ENCODE measurements around the gene SNX18.
"Not testable (repeated sequence)": the region's sequence is repeated elsewhere in the genome, so short reads cannot be mapped to it uniquely, and the experiment has no call there.

SNX18 gene

GRCh38 chr5:54520940-54521339 is 3.4 kb downstream of the SNX18 start:
- DNase-seq, result no peak

DNA sequence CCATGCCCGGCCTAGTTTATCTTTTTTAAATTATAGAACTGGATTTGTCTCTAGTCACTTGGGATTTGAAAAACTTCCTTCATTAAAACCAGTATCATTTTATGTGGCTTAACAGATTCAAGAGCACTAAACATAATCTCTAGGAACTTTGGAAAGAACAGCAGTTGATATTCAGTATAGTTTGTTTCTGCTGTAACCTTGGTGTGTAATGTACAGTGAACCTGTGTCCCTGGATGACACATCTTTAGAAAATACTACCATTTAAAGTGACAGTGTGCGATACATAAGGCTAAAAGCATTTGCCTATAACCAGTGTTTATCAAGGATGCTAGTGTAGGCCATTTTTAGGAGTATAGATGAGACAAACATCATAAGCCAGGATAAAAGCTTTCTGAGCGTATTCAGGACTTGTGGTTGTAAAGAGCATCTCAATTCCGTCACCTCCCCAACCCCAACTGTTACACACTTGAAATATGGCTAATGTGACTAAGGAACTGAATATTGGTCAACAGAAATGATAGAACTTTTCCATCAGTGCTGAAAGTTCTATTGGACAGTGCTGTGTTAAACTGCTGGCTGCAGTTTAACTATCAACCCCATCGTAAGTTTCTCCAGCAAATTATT is 4.4 kb downstream of the SNX18 start:
- DNase-seq, result no peak

GRCh38 chr5:54523534-54523933 is 6.0 kb downstream of the SNX18 start:
- no peak for DNase-seq

DNA sequence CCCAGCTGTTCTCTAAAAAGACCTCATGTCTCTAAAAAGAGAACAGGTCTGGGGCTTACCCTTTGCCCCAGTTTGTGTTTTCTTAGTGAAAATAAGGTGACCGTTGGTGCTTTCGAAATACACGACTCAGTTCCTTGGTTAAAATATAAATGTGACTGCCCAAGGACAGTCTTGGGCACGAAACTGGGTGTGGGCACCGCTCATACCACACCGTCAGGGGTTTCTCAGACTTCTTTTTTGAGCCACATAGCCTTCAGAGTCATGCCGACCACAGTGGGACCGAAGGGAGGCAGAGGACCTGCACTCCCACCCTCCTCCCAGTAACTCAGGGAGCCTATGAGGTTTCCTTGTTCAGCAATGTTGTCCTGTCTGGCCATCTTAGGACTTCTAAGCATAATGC is 6.5 kb downstream of the SNX18 start:
- no peak for DNase-seq

GRCh38 chr5:54524704-54525103 is 7.1 kb downstream of the SNX18 start:
- DNase-seq, result no peak

DNA sequence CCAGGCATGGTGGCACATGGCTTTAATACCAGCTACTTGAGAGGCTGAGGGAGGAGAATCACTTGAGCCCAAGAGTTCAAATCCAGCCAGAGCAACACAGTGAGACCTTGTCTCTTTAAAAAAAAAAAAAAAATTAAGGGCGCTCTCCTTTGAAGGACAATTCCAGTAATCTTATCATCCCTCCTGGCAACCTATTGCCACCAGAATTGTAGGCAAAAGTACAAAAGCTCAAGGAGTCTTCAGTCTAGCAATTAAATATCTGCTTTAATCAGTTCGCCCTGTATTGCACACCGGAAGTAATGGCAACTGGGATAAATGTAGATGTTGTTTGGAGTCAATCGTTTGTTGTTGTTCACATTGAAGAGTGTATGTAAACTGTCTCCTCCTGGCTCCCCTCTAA is 7.7 kb downstream of the SNX18 start:
- DNase-seq, result no peak

GRCh38 chr5:54525692-54526091 is 8.1 kb downstream of the SNX18 start:
- no peak for DNase-seq

DNA sequence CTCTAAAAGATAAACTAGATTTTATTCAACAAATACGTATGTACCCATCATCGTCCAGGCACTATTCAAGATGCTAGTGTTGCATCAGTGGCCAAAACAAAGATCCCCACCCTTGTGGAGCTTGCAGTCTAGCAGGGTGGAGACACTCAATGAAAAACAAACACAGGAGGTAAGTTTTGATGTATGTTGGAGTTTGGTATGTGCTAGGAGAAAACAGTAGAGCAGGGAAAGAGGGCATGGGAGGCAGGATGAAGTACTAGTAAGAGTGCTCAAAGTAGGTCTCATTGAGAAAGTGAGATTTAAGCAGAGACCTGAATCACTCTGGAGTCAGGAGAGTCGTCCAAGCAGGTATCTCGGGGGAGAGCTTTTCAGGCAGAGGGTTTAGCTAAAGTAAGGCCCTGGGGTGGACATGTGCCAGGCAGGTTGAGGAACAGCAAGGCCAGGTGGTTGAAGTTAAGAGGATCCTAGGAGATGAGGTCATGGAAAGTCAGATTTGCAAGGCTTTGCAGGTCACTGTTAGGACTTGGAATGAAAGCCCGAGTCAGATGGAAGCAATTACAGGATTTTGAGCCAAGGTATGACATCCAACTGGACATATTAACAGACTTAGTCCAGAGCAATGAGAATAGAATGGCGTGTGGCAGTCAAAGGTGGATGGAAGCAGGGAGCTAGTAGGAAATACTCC is 9.2 kb downstream of the SNX18 start:
- no peak for DNase-seq

GRCh38 chr5:54528633-54529209 is 11.2 kb downstream of the SNX18 start:
- DNase-seq, result no peak

GRCh38 chr5:54529565-54529964 is 12.0 kb downstream of the SNX18 start:
- no peak for DNase-seq

- no peak for DNase-seq
Observed at GRCh38 chr5:54531546-54531945, 14.0 kb downstream of the SNX18 start.

DNA sequence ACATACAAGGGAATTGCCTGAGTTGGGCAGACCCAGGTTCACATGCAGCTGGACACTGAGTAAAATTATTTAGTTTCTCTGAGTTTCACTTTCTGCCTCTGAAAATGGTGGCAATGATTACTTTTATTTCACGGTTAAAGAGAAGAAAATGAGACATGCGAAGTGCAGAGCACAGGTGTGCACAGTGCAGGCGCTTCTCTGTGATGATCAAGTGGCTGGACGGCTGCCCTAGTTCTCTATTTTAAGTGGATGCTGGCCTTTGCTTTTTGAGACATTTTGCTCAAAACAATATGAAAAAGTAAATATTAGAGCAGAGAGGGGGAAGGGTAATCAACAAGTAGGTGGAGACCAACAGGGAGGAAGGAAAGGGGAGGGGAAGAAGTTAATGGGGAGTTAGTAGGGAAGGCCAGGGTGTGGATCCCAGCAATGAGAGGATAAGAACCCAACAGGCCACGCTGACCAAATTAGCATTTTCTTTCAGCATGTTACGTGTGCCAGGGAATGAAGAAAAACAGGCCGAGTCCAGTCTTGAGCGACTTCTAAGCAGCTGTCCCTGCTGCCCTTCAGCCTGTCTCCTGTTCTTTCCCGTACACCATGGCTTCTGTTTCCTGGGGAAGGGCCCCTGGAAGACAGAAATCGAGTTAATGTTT is 16.1 kb downstream of the SNX18 start:
- no peak for DNase-seq

DNA sequence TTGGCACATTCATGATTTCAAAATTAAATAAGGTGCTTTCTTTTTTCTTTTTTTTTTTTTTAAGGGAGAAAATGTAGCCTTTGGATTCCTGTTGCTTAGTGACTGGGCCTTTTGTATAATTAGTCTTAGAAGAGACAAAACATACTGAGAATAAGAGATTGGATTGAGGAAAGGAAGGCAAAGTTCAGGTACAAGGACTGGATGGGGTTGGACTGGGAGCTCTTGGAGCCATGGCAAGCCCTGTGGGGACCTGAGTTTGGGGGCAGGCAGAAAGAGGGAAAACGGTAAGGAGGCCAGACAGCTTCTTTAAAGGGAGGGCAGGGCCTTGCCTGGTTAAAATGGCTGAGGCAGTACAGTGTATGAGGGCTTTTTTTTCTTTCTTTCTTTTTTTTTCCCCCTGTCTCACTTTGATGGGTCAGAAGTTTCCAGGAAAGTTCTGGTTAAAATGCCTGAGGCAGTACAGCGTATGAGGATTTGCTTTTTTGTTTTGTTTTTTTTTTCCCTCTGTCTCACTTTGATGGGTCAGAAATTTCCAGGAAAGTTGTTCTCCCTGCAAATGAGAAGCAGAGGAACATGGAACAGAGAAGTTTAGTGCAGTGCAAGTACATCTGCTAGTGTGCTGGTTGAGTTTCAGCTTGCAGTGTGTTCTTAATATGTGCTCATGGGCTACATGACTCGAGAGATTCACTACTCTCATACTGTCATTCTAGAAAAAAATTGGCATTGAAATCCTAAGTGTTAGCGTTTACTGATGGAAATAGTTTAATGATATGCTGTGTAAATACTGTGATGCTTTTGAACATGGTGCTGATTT is 16.8 kb downstream of the SNX18 start:
- no peak for DNase-seq

GRCh38 chr5:54535149-54535844 is 17.7 kb downstream of the SNX18 start:
- no peak for DNase-seq

DNA sequence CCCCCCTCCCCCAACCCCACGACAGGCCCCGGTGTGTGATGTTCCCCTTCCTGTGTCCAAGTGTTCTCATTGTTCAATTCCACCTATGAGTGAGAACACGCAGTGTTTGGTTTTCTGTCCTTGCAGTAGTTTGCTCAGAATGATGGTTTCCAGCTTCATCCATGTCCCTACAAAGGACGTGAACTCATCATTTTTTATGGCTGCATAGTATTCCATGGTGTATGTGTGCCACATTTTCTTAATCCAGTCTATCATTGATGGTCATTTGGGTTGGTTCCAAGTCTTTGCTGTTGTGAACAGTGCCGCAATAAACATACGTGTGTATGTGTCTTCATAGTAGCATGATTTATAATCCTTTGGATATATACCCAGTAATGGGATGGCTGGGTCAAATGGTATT is 18.8 kb downstream of the SNX18 start:
- not testable (repeated sequence) for DNase-seq

DNA sequence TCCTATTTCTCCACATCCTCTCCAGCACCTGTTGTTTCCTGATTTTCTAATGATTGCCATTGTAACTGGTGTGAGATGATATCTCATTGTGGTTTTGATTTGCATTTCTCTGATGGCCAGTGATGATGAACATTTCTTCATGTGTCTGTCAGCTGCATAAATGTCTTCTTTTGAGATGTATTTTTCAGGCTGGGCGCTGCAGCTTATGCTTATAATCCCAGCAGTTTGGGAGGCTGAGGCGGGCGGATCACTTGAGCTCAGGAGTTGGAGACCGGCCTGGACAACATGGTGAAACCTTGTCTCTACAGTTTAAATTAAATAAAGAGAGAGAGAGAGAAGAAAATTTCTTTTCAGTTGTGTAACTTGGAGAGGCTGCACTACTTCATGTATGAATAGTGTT is 19.3 kb downstream of the SNX18 start:
- DNase-seq, result not testable (repeated sequence)

- DNase-seq, result no peak
Observed at GRCh38 chr5:54537725-54538124, 20.2 kb downstream of the SNX18 start.

- DNase-seq, result no peak
Observed at GRCh38 chr5:54538156-54538555, 20.6 kb downstream of the SNX18 start.

DNA sequence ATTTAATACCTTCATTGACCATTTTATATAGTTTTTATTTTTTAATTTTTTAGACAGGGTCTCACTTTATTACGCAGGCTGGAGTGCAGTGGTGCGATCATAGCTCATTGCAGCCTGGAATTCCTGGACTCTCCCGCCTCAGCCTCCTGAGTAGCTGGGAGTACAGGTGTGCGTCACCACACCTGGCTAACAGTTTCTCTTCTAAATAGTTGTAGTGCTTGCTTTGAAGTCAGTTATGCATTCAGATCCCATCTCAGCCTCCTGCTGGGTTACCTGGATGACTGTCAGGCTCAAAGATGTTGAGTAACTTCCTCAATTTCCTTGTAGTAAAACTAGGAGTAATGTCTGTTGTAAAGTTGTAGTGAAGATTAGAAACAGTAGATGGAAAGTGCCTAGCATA is 21.4 kb downstream of the SNX18 start:
- DNase-seq, result no peak

- no peak for DNase-seq
Observed at GRCh38 chr5:54540286-54540685, 22.7 kb downstream of the SNX18 start.

GRCh38 chr5:54541823-54542783 is 24.5 kb downstream of the SNX18 start:
- no peak for DNase-seq
